Posterior vena cava (tissue), 2 donors: ENCODE results near the gene XXYLT1. TPM values are rescaled to one million over a fixed set of nuclear protein-coding genes. Genes with fewer than 3 reads are reported as not detected.

Source experiments
- DNase-seq: peaks from one replicate; pipeline ENCODE4 v3.0.0-alpha.2; 2020; ENCODE audit warnings: low spot score
- intact Hi-C, 2 donors: fragments of 100-400 bp; cut with DNase I; formaldehyde crosslinking; loops; one replicate each; pipeline versions ENCODE4 v1.14.1 to v1.14.2; 2022 to 2023
- total RNA-seq, 2 donors: library from RNA; stranded (reverse); fragmentation: NEBNext Ultra II Directional; extraction: Animal tissue kit (Norgen Biotek cat#: 25700); gene quantifications; one replicate each; pipeline ENCODE4 v1.2.1, GENCODE V29; 2021
- donor health status: DM: yes; HTN: yes; CAD: no.
- donor health status: DM: yes; HTN: yes; CAD: no.

Gene XXYLT1
- total RNA-seq, 2 donors from 2014 or later: 11.3 to 15.7 TPM

DNA sequence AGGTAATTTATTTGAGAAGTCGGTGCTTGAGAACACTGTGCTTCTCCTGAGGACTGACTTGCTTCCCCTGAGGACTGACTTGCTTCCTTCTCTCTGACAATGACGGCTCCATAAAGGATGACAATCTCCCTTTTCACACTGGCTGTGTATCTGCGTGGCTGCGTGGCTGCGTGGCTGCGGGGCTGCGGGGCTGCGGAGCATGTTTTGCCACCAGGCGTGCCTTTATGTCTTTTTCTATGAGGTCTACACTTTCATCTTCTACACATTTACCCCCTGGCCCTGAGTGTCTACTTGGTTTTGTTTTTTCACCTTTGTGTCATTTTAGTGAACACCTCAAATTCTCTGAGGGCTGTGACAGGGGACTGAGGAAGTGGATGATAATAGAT is 89.9 kb downstream of the XXYLT1 start:
- intact Hi-C loops: no loop called here
- DNase-seq: no peak

GRCh38 chr3:195180490-195181112 is 90.4 kb downstream of the XXYLT1 start:
- DNase-seq: no peak
- intact Hi-C loops: no loop called here

- intact Hi-C loops: no loop called here
- DNase-seq: no peak
Measured at GRCh38 chr3:195179776-195180489, 91.0 kb downstream of the XXYLT1 start.

GRCh38 chr3:195178124-195178910 is 92.6 kb downstream of the XXYLT1 start:
- intact Hi-C loops: no loop called here
- no peak for DNase-seq

- DNase-seq: no peak
- intact Hi-C loops: no loop called here
Measured at GRCh38 chr3:195177422-195178123, 93.4 kb downstream of the XXYLT1 start.

GRCh38 chr3:195176776-195177175 is 94.2 kb downstream of the XXYLT1 start:
- intact Hi-C loops: no loop called here
- DNase-seq: no peak

DNA sequence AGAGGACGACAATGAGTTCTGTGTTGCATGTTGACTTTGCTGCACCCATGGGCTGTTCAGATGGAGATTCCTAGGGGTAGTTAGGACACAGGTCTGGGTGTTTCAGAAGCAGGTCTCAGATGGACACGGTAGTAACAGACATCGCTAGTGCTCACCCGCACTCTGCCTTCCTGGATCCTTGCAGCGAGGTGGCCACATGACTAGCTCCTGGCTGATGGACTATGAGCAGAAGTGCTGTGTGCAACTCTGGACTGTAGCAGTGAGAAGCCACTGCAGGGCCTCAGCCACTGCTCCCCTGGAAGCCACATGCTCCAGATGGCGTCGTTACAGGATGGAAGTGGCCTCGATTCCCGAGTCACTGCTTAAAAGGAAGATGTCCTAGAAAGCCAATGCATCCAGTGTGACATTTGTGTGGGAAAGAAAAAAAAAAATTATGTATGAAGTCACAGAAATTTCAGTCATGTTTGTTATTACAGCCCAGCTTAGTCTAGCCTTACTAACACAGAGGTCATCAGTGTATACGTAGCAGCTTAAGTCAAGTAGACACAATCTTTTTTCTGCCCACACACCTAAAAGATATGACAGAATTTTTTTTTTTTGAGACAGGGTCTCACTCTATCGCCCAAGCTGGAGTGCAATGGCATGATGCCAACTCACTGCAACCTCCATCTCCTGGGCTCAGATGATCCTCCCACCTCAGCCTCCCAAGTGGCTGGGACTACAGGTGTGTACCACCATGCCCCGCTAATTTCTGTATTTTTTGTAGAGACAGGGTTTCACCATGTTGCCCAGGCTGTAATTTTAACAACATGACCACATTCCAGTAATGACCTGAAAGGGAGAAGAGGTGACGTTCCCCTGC is 95.3 kb downstream of the XXYLT1 start:
- DNase-seq: no peak
- intact Hi-C loops: no loop called here

- intact Hi-C loops: no loop called here
- DNase-seq: no peak
Measured at GRCh38 chr3:195175076-195175475, 95.9 kb downstream of the XXYLT1 start.

- intact Hi-C loops: loop anchor here in 1 of 2 donors (5.0 kb wide), 1 partner anchor 34 kb away; no protein-coding TSS in a partner anchor
- DNase-seq: no peak
Measured at GRCh38 chr3:195173657-195174056, 97.3 kb downstream of the XXYLT1 start.

GRCh38 chr3:195172896-195173295 is 98.1 kb downstream of the XXYLT1 start:
- DNase-seq: no peak
- intact Hi-C loops: loop anchor here in 1 of 2 donors (5.0 kb wide), 1 partner anchor 34 kb away; no protein-coding TSS in a partner anchor

DNA sequence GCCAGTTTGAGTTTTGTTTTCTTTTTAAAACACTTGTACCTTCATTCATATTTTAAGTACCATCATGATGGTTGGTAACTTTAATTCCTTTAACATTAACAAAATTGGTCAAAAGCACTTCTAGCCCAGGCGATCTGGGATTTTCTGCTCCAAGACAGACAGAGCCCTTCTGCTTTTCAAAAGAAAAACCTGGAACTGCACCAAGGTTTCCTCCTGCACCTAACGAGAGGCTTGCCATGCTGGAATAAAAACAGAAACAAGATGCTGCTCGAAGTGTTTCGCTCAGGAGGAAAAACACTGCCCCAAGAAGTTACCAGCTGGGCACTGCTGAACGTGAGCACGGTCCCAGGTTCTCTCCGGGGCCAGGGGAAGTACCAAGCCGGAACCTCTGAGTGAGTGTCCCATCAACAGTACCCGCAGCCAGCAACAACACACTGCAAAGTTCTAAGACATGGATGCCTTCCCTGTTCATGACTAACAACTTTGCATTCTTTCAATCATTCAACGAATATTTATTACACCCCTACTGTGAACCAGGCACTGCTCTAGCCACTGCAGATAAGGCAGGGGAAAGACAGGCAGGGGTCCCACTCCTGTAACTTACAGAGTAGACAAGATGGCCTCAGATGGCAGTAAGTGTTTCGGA is 98.8 kb downstream of the XXYLT1 start:
- intact Hi-C loops: loop anchor here in 1 of 2 donors (5.0 kb wide), 1 partner anchor 35 kb away; no protein-coding TSS in a partner anchor
- DNase-seq: no peak

DNA sequence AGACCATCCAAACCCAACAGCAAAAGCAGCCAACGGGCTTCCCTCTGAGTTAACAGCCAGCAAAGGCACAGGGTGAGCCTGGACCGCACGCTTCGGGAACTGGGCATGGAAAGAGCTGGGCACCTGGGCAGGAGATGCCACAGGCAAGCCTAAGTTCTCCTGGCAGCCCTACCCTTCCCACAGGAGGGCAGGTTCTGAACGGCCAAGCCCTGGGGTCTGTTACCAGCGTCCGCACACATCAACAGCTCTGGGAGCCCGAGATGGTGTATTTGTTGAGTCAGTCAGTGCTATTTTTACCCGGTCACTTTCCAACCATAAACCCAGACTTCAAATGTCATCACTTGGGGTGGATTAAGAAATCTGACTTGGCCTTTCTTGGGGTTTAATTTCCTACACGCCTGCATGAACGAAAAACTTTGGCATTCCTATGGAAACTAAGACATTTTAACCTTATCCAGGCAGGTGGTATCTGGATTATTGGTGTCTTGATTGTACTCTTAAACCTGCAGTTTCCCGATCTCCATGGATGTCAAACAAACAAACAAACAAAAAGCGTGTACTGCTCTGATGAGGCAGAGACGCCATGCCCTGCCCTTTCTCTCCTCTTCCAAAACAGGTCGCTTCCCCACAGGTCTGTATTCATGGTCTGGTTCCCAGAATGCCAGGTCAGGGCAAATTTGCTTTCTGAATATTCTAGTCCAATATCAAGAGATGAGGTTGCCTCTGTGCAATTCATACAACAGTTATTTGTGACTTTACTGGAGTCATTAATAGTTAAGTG is 99.7 kb downstream of the XXYLT1 start:
- DNase-seq: no peak
- intact Hi-C loops: loop anchor here in 1 of 2 donors (5.0 kb wide), 1 partner anchor 36 kb away; no protein-coding TSS in a partner anchor

DNA sequence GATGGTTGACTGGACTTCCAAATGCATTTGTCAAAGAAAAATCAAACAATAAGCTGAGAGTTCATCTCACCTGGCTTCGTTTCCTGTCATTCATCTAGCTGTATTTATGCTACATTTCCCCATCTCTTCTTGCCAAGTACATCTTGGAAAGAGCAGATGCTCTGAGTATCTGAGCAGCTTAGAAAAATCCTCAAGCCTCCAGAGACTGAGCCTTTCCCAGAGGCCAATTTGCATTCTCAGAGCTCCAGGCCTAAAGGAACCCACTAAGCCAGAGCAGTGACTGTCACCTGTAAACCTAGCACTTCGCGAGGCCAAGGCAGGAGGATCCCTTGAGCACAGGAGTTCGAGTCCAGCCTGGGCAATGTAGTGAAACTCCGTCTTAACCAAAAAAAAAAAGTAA is 100.5 kb downstream of the XXYLT1 start:
- intact Hi-C loops: loop anchor here in 1 of 2 donors (5.0 kb wide), 1 partner anchor 37 kb away; no protein-coding TSS in a partner anchor
- no peak for DNase-seq

- intact Hi-C loops: no loop called here
- no peak for DNase-seq
Measured at GRCh38 chr3:195169011-195169649, 101.8 kb downstream of the XXYLT1 start.

DNA sequence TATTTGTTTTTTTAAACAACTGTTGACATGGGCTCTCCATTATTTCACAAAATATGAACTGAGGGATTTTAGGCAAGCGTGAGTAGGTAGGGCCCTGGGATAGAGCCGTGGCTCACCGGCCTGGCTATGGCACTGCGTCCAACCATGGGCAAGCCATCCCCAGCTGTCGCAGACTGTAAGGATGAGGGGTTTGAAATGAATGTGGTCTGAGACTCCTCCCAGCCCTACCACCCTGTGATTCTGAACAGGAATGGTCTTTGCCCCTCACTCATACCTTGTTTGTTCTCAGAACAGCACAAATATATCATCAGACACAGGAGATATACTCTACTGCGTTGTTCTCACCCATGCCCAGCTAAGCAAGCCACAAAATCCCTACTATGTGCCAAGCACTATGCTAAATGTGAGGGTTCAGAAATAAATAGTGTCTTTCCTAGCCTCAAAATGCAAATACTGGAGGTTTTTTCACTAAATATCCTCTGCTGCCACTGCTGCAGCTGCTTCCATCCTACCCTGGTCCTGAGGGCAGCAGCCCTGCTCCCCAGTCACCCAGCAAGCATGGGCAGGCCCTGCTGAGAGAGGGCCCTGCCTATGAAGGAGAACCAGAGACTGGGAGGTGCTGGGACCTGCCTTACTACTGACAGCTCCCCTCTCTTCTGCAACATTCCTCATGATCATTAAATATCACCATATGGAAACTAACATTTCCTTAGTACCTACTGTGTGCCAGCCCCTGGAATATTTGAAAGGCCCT is 102.8 kb downstream of the XXYLT1 start:
- DNase-seq: no peak
- intact Hi-C loops: no loop called here

- intact Hi-C loops: no loop called here
- DNase-seq: no peak
Measured at GRCh38 chr3:195165790-195166189, 105.2 kb downstream of the XXYLT1 start.
